Measurements from ENCODE around the gene HNRNPU. TPM values are rescaled to one million over a fixed set of nuclear protein-coding genes. Genes with fewer than 3 reads are reported as not detected.

The HNRNPU gene
- total RNA-seq, 1 donor from 2014 or later = 856 TPM

DNA sequence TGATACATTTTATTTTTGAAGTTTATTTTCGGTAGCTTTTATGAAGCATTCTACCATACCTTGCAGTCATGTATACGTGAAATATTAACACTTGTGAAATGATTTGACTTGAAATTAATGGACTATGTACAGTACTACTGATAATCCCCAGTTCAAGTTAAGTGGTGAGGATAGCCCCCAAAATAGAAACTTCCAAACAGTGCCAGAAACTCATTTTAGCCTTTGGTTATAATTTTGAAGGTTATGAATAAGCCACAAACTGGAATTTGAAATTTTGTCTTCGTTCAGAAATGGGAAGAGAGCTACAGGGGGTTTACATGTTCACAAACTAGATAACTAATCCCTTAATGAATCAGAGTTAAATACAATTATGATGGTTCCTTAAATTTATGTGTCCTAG, 1.5 kb upstream of the HNRNPU start:
- no peak overlapping the region for H3K4me3 Mint-ChIP-seq
- H3K4me1 Mint-ChIP-seq = peaks cover 47% of the 10 kb centered on the region
- H3K9me3 Mint-ChIP-seq = no peaks in the 10 kb centered on the region
- Histone ChIP-seq H3K9me3 (ENCODE audit: low read depth) (no peaks in the 10 kb centered on the region), H3K36me3 (no peaks in the 10 kb centered on the region), H3K4me1 (peaks cover 16% of the 10 kb centered on the region), H3K4me3 (peak overlapping the region; percentile 77), H3K79me2 (ENCODE audit: low read depth) (peaks cover 51% of the 10 kb centered on the region), H3K27ac (peak overlapping the region; percentile 30), H3K9ac (no peak overlapping the region), H3F3A (ENCODE audit: low read depth) (peaks cover 43% of the 10 kb centered on the region), H4K20me1 (ENCODE audit: low read depth) (peaks cover 20% of the 10 kb centered on the region), H2AFZ (replicated peaks) (no peak overlapping the region), H3K4me2 (peak overlapping the region; percentile 78), H3K27me3 (no peaks in the 10 kb centered on the region)
- H3K27me3 Mint-ChIP-seq (ENCODE audit: insufficient read depth, low read depth) = peaks cover 8% of the 10 kb centered on the region
- peaks cover 13% of the 10 kb centered on the region for H3K36me3 Mint-ChIP-seq
- TF ChIP-seq EZH2phosphoT487 (IDR thresholded peaks at IDR 0.05) (no peak), EZH2 (IDR thresholded peaks at IDR 0.05) (no peak), CTCF (IDR thresholded peaks at IDR 0.05) (no peak)
- peak overlapping the region; percentile 33 for H3K27ac Mint-ChIP-seq
- DNase-seq (ENCODE audit: low spot score) = no peak

- peaks cover 8% of the 10 kb centered on the region for H3K27me3 Mint-ChIP-seq (ENCODE audit: insufficient read depth, low read depth)
- H3K79me2 ChIP-seq (ENCODE audit: low read depth) = peaks cover 59% of the 10 kb centered on the region
- no peak overlapping the region for H3K9ac ChIP-seq
- peak overlapping the region; percentile 86 for H3K4me3 Mint-ChIP-seq
- H3K4me1 Mint-ChIP-seq = peaks cover 54% of the 10 kb centered on the region
- TF ChIP-seq CTCF (IDR thresholded peaks at IDR 0.05) = no peak
- TF ChIP-seq EZH2 (IDR thresholded peaks at IDR 0.05) = no peak
- TF ChIP-seq EZH2phosphoT487 (IDR thresholded peaks at IDR 0.05) = no peak
- peaks cover 25% of the 10 kb centered on the region for H3K4me1 ChIP-seq
- H3F3A ChIP-seq (ENCODE audit: low read depth) = peaks cover 43% of the 10 kb centered on the region
- peak overlapping the region; percentile 4 for H2AFZ ChIP-seq (replicated peaks)
- H3K4me3 ChIP-seq = peak overlapping the region; percentile 77
- DNase-seq (ENCODE audit: low spot score) = peak; percentile 43
- H3K36me3 ChIP-seq = peaks cover 6% of the 10 kb centered on the region
- H3K4me2 ChIP-seq = peak overlapping the region; percentile 78
- peaks cover 28% of the 10 kb centered on the region for H4K20me1 ChIP-seq (ENCODE audit: low read depth)
- H3K27ac ChIP-seq = peak overlapping the region; percentile 91
- H3K27me3 ChIP-seq = no peaks in the 10 kb centered on the region
- no peaks in the 10 kb centered on the region for H3K9me3 ChIP-seq (ENCODE audit: low read depth)
- peaks cover 19% of the 10 kb centered on the region for H3K36me3 Mint-ChIP-seq
- peak overlapping the region; percentile 98 for H3K27ac Mint-ChIP-seq
- no peaks in the 10 kb centered on the region for H3K9me3 Mint-ChIP-seq
Measured at GRCh38 chr1:244865028-244865371, 657 bp upstream of the HNRNPU start.

GRCh38 chr1:244863491-244864252, 671 bp downstream of the HNRNPU start:
- H3K79me2 ChIP-seq (ENCODE audit: low read depth) = peaks cover 73% of the 10 kb centered on the region

More at GRCh38 chr1:244863491-244864252, 671 bp downstream of the HNRNPU start:
- H3K4me3 ChIP-seq = peak overlapping the region; percentile 77
- H3K27ac ChIP-seq = peak overlapping the region; percentile 96
- H3K4me2 ChIP-seq = peak overlapping the region; percentile 78
- no peak for DNase-seq (ENCODE audit: low spot score)
- no peaks in the 10 kb centered on the region for H3K27me3 ChIP-seq
- Mint-ChIP-seq H3K4me3 (peak overlapping the region; percentile 92), H3K4me1 (peaks cover 47% of the 10 kb centered on the region), H3K9me3 (no peaks in the 10 kb centered on the region), H3K27me3 (ENCODE audit: insufficient read depth, low read depth) (peaks cover 6% of the 10 kb centered on the region), H3K27ac (peak overlapping the region; percentile 97), H3K36me3 (peaks cover 26% of the 10 kb centered on the region)
- peaks cover 41% of the 10 kb centered on the region for H4K20me1 ChIP-seq (ENCODE audit: low read depth)
- H3K36me3 ChIP-seq = peaks cover 17% of the 10 kb centered on the region
- H3K4me1 ChIP-seq = peaks cover 37% of the 10 kb centered on the region
- H2AFZ ChIP-seq (replicated peaks) = no peak overlapping the region
- H3F3A ChIP-seq (ENCODE audit: low read depth) = peaks cover 51% of the 10 kb centered on the region
- no peaks in the 10 kb centered on the region for H3K9me3 ChIP-seq (ENCODE audit: low read depth)
- TF ChIP-seq EZH2 (IDR thresholded peaks at IDR 0.05) (no peak), EZH2phosphoT487 (IDR thresholded peaks at IDR 0.05) (no peak), CTCF (IDR thresholded peaks at IDR 0.05) (no peak)
- peak overlapping the region; percentile 96 for H3K9ac ChIP-seq
